GM18505 (cell line): ENCODE measurements around the gene NUCB1.

Experiments used
- ATAC-seq: cut with Tn5 transposase; IDR thresholded peaks from one replicate; pipeline ENCODE4 v1.9.1; 2021; ENCODE audit not compliant: unreplicated experiment
- POLR2A ChIP-seq: IDR thresholded peaks from 4 replicates; pipeline ENCODE4 v1.6.1; 2011; ENCODE audit warnings: borderline replicate concordance; ENCODE audit not compliant: insufficient read depth, insufficient read length; ENCODE audit errors: extremely low read depth

The NUCB1 gene

GRCh38 chr19:48953141-48953540 is 53.0 kb downstream of the NUCB1 start:
- no peak for ATAC-seq
- no peak for TF ChIP-seq POLR2A

GRCh38 chr19:48953990-48954594 is 54.0 kb downstream of the NUCB1 start:
- no peak for ATAC-seq
- TF ChIP-seq POLR2A: no peak

GRCh38 chr19:48954595-48955307 is 54.6 kb downstream of the NUCB1 start, which contains the start of gene BAX:
Gene BAX, plus strand, starts transcription at chr19:48954875. Its CDS starts 54 bp downstream, at chr19:48954929.
- TF ChIP-seq POLR2A: peak; percentile 82
- ATAC-seq: peak; percentile 85

- no peak for ATAC-seq
- no peak for TF ChIP-seq POLR2A
Observed at GRCh38 chr19:48955308-48955958, 55.3 kb downstream of the NUCB1 start.

GRCh38 chr19:48958006-48958405 is 57.9 kb downstream of the NUCB1 start:
- no peak for TF ChIP-seq POLR2A
- ATAC-seq: no peak

GRCh38 chr19:48959341-48960239 is 59.5 kb downstream of the NUCB1 start:
- no peak for TF ChIP-seq POLR2A
- ATAC-seq: no peak

- peak; percentile 34 for TF ChIP-seq POLR2A
- no peak for ATAC-seq
Observed at GRCh38 chr19:48961051-48961649, 61.0 kb downstream of the NUCB1 start.

GRCh38 chr19:48961673-48962028 is 61.5 kb downstream of the NUCB1 start:
- TF ChIP-seq POLR2A: no peak
- no peak for ATAC-seq

GRCh38 chr19:48962029-48962848 is 62.1 kb downstream of the NUCB1 start:
- TF ChIP-seq POLR2A: peak; percentile 95
- ATAC-seq: peak; percentile 31

GRCh38 chr19:48962849-48963165 is 62.7 kb downstream of the NUCB1 start:
- no peak for TF ChIP-seq POLR2A
- ATAC-seq: no peak

- TF ChIP-seq POLR2A: peak; percentile 62
- no peak for ATAC-seq
Observed at GRCh38 chr19:48963371-48964204, 63.5 kb downstream of the NUCB1 start.
